Left forelimb (tissue), 1 donor: Measurements from ENCODE around the gene DIP2B.

ENCODE experiments used
- DNase-seq: peaks from one replicate; pipeline ENCODE4 v3.0.0-alpha.2; 2018; ENCODE audit warnings: low spot score

The DIP2B gene

DNA sequence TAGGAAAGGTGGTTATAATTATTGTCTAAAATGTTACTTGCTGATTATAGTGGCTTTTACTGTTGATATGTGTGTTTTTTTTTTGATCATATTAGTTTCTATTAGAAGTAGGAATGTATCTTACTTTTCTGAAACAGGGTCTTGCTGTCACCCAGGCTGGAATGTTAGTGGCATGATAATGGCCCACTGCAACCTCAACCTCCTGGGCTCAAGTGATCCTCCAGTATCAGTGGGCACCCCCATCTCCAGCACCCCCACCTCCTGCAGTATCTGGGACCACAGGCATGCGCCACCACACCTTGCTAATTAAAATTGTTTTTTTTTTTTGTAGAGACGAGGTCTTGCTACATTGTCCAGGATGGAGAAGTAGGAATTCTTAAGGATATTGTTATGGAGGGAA lies 270.5 kb downstream of the DIP2B start:
- no peak for DNase-seq

DNA sequence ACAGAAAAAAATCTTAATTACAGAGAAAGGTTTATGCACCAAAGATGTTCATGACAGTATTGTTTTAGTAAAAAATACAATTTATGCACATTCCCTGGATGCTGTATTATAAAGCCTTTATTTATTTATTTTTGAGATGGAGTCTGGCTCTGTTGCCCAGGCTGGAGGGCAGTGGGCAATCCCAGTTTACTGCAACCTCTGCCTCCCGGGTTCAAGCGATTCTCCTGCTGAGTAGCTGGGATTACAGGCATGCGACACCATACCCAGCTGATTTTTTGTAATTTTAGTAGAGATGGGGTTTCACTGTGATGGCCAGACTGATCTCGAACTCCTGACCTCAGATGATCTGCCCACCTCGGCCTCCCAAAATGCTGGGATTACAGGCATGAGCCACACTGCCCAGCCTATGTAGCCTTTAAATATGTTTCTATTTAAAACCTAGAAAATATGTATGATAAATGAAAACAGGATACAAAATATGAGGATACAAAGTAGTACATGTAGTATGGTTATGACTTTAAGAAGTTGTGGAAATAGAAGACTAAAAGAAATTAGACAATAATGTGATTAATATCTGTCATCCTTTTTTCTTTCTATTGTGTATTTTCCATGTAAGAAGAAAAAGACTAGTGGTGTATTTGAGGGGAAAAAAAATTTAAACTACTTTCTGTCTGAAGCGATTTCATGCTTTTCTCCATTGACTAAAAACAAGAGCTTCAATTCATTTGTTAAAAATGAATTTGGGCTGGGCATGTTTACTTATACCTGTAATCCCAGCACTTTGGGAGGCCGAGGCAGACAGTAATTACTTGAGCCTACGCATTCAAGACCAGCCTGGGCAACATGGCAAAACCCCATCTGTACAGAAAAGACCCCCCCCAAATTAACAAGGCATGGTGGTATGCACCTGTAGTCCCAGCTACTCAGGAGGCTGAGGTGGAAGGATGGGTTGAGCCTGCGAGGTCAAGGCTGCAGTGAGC lies 272.3 kb downstream of the DIP2B start:
- no peak for DNase-seq

DNA sequence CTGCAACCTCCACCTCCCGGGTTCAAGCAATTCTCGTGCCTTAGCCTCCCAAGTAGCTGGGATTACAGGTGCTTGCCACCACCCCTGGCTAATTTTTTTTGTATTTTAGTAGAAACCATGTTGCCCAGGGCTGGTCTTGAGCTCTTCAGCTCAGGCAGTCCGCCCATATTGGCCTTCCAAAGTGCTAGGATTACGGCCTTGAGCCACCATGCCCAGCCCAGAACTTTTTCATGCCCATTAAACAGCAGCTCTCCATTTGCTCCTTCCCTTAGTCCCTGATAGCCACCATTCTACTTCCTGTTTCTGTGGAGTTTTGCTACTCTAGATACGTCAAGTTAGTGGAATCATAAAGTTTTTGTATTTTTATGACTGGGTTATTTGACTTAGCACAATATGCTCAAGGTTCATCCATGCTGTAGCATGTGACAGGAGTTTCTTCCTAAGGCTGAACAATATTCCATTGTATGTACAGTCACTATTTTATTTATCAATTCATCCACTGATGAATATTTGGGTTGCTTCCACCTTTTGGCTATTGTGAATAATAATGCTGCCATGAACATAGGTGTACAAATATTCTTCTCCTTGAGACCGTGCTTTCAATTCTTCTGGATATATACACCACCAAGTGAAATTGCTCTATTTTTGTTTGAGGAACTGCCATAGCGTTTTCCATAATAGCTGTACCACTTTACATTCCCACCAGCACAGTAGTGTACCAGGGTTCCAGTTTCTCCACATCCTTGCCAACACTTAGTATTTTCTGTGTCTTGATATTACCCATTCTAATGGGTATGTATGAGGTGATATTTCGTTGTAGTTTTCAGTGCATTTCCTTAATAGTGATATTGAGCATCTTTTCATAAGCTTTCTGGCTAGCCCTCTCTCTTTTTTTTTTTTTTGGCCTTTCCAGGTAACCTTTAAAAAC lies 274.1 kb downstream of the DIP2B start:
- DNase-seq: no peak

DNA sequence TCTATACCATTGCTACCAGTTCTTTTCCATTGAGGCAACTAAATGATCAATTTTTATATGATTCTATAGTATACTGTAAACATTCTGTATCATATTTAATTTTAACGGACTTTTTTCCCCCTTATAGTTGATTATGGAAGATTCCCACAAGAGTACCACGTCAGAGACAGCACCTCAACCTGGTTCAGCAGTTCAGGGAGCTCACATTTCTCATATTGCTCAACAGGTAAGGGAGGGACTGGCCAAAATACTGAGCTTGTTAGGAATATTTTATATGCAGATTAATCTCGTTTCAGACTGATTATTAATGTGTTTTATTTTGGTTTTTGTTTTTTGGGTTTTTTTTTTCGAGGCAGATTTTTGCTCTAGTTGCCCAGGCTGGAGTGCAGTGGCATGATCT lies 275.2 kb downstream of the DIP2B start:
- DNase-seq: no peak

DNA sequence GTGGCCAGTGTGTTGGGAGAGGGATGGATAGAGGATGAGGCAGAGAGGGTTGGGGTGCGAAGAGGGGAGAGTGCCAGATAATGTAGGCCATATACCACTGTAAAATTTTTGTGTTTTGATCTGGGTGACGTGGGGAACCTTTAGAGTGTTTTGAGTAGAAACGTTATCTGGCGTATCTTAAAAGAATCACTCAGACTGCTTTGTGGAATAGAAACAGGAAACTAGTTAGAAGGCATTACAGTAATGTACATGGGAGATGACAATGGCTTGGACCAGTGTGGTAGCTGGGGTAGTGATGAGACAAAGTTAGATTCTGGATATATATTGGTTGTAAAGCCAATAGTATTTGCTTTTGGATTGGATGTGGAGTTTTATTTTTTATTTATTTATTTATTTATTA lies 279.7 kb downstream of the DIP2B start:
- DNase-seq: no peak

DNA sequence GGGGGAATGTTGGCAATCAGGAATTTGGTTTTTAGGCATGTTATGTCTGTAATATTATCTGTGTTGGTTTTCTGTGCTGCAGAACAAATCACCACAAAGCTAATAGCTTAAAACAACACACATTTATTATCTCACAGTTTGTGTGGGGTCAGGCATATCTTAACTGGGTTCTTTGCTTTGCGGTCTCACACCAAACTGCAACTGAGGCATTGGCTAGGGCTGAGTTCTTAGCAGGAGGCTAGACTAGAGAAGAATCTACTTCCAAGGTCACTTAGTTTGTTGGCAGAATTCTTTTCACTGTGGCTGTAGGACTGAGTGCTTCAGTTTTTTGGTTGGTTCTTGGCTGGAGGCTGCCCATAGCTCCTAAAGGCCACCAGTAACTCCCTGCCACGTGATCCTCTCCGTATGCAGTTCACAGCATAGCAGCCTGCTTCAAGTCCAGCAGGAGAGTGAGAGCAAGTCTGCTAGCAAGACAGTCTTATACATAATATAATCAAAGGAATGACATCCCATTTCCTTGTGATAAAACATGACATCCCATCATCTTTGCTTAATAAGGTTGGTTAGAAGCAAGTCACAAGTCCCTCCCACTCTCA lies 280.7 kb downstream of the DIP2B start:
- no peak for DNase-seq

DNA sequence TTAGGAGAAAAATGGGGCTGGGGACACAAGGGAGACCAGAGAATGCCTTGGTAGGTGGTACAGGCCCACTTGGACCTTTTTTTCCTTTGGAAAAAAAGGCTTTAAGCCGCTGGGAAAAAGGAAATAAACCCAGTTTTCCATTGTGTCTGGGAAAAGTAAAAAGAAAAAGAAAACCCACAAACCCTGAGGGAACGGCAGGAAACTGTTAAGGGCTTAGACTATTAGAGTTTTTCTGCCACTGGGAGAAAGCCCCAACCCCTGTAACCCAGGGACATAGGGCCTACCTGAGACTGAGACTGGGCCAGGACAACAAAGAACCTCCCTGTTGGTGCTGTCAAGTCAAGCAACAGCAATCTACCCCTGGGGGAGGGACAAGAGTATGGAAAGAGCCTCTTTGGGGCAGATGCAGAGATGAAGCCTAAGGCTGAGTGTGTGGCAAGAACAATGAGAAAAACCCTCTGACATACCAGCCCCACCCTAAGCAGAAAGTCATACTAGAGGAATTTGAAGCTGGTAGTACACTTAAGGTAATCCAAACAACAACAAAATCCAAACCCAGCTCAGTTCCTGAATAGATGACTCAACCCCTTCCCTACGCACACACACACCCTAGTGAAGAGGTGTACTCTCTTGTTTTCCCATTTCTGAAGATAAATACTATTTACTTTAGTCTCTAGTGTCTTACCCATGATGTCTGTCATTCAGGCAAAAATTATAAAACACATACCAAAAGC lies 281.9 kb downstream of the DIP2B start:
- DNase-seq: no peak

DNA sequence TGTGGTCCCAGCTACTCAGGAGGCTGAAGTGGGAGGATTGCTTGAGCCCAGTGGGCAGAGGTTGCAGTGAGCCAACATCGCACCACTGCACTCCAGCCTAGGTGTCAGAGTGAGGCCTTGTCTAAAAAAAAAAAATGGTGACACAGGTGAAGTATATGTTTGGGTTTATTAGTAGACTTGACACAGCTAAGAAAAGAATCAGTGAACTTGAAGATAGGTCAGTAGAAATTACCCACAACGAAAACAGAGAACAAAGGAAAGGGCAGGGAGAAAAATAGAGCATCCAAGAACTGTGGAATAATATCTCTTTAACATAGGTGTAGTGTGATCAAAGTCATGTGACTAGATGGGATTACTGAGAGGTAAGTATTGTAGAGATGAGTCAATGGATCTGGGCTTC lies 282.8 kb downstream of the DIP2B start:
- DNase-seq: no peak

DNA sequence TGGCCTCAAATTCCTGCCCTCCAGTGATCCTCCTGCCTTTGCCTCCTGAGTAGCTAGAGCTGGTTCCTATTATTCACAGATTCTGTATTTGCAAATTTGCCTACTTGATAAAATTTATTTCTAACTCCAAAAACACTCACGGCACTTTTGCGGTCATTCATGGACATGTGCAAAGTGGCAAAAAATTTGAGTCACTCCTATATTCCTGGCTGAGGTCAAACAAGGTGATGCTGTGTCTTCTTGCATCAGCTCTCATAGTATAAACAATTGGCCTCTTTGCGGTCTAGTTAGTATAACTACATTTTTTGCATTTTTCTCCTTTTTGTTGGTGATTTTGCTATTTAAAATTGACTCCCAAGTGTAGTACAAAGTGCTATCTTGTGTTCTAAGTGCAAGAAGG lies 283.8 kb downstream of the DIP2B start:
- no peak for DNase-seq

DNA sequence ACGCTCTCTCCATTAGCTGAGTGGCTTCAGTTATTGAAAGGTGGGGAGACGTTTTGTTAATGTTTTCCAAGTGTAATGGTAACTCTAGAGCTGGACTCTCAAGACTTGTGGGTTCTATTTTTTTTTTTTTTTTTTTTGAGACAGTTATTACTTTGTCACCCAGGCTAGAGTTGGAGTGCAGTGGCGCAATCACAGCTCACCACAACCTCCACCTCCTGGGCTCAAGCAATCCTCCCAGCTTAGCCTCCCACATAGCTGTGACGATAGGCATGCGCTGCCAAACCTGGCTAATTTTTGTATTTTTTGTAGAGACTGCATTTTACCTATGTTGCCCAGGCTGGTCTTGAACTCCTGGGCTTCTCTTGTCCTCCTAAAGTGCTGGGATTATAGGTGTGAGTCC lies 285.3 kb downstream of the DIP2B start:
- no peak for DNase-seq
